ENCODE results near the gene NUP98. TPM values are rescaled to one million over a fixed set of nuclear protein-coding genes. Genes with fewer than 3 reads are reported as not detected.

Gene NUP98
- total and polyA plus RNA-seq, 2 of the 13 experiments (the other 11 are each of a cell fraction or from before 2014, with no cell fraction given), result 76.6 to 85.3 TPM

DNA sequence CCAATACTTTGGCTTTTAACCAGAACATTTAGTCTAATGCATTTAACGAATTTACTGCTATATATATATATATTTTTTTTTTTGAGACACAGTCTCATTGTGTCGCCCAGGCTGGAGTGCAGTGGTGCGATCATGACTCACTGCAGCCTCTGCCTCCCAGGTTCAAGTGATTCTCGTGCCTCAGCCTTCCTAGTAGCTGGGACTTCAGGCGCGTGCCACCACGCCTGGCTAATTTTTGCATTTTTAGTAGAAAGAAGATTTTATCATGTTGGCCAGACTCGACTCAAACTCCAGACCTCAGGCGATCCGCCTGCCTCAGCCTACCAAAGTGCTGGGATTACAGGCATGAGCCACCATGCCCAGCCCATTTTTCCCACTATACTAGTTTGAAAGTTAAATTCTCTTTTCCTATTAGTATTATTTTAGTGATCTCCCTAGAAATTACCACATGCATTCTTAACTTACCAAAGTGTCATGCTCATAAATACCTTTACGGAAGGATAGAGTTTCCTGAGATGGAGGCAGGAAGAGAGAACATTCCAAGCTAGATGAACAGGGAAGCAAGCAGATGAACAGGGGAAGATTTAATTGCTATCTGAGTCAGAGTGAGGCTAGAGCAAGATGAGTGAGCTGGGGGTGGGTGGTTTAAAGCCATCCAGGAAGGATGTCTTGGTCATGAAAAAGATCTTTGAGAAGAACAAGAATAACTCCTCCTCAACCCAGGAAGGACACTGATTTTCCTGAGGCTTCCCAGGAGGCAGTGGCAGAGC lies 6.6 kb upstream of the NUP98 start:
- Histone ChIP-seq H3K9me3 (ENCODE audit: low read length) (no peaks in the 10 kb centered on the region), H2AFZ (ENCODE audit: low read length) (no peak overlapping the region), H3K4me2 (ENCODE audit: low read depth, low read length) (no peak overlapping the region), H3K79me2 (ENCODE audit: insufficient read depth, low read length) (no peaks in the 10 kb centered on the region), H3K27me3 (ENCODE audit: control insufficient read depth in 1 of 2, insufficient read depth in 2 of 2, low read length in 2 of 2) (no peaks in the 10 kb centered on the region; a peak in 1 of 5 replicates), H3K36me3 (replicated peaks in 1 of 2; ENCODE audit: control insufficient read depth in 1 of 2, insufficient read depth in 2 of 2, low read length in 2 of 2) (no peaks in the 10 kb centered on the region), H3K4me3 (replicated peaks in 1 of 3; ENCODE audit: insufficient read depth in 1 of 3, low read depth in 2 of 3, low read length in 3 of 3) (no peak overlapping the region), H3K4me1 (ENCODE audit: insufficient read depth, low read length) (peaks cover 14% of the 10 kb centered on the region), H3K27ac (ENCODE audit: extremely low read length, insufficient read depth, low read length) (no peak overlapping the region), H3K9ac (ENCODE audit: insufficient read depth, low read depth, low read length) (no peak overlapping the region), H4K20me1 (ENCODE audit: insufficient read depth, low read length) (no peaks in the 10 kb centered on the region)
- in situ Hi-C loops (cut with HindIII; ENCODE audit: extremely low pct_ligation_motif_present, low pct_unique_long_range_greater_than_20kb) (no loop called here), intact Hi-C loops (cut with micrococcal nuclease; ENCODE audit: unreplicated experiment) (no loop called here)
- TF ChIP-seq, protein P1, sequence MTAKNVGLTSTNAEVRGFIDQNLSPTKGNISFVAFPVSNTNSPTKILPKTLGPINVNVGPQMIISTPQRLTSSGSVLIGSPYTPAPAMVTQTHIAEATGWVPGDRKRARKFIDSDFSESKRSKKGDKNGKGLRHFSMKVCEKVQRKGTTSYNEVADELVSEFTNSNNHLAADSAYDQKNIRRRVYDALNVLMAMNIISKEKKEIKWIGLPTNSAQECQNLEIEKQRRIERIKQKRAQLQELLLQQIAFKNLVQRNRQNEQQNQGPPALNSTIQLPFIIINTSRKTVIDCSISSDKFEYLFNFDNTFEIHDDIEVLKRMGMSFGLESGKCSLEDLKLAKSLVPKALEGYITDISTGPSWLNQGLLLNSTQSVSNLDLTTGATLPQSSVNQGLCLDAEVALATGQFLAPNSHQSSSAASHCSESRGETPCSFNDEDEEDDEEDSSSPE (CRISPR knock-in tag; IDR thresholded peaks at IDR 0.05), result no peak
- TF ChIP-seq PHB2 (IDR thresholded peaks at IDR 0.05; ENCODE audit: partially characterized antibody), result no peak
- ChIA-PET POLR2A (no interaction called here), CTCF (ENCODE audit: low intra/inter-chr PET ratio, low total read pairs) (no interaction called here)
- BruUV-seq (replicated peaks), result no TSS peak
- no peak for ATAC-seq
- DNase-seq (ENCODE audit: low spot score), result no peak
- 76% methylated on average over 11 of the region's 11 CpGs for WGBS (ENCODE audit: low lambda C conversion rate)
- no peak for FAIRE-seq

- intact Hi-C loops (cut with micrococcal nuclease; ENCODE audit: unreplicated experiment), result no loop called here
- CTCF ChIA-PET (ENCODE audit: low intra/inter-chr PET ratio, low total read pairs), result no interaction called here
- no peaks in the 10 kb centered on the region for H3K9me3 ChIP-seq (ENCODE audit: low read length)
- in situ Hi-C loops (cut with HindIII; ENCODE audit: extremely low pct_ligation_motif_present, low pct_unique_long_range_greater_than_20kb), result no loop called here
- H3K4me2 ChIP-seq (ENCODE audit: low read depth, low read length), result no peak overlapping the region
- DNase-seq (ENCODE audit: low spot score), result no peak
- H3K79me2 ChIP-seq (ENCODE audit: insufficient read depth, low read length), result no peaks in the 10 kb centered on the region
- H3K36me3 ChIP-seq (replicated peaks in 1 of 2; ENCODE audit: control insufficient read depth in 1 of 2, insufficient read depth in 2 of 2, low read length in 2 of 2), result no peaks in the 10 kb centered on the region
- POLR2A ChIA-PET, result interaction anchor here (0.8 kb wide), 1 partner anchor 13 kb away, joined by 3 read pairs; no protein-coding TSS in a partner anchor
- 81% methylated on average over 4 of the region's 4 CpGs for WGBS (ENCODE audit: low lambda C conversion rate)
- BruUV-seq (replicated peaks), result no TSS peak
- H4K20me1 ChIP-seq (ENCODE audit: insufficient read depth, low read length), result no peaks in the 10 kb centered on the region
- peaks cover 17% of the 10 kb centered on the region for H3K4me1 ChIP-seq (ENCODE audit: insufficient read depth, low read length)
- no peak overlapping the region for H3K9ac ChIP-seq (ENCODE audit: insufficient read depth, low read depth, low read length)
- no peak overlapping the region for H2AFZ ChIP-seq (ENCODE audit: low read length)
- H3K27ac ChIP-seq (ENCODE audit: extremely low read length, insufficient read depth, low read length), result no peak overlapping the region
- FAIRE-seq, result no peak
- no peaks in the 10 kb centered on the region for H3K27me3 ChIP-seq (ENCODE audit: control insufficient read depth in 1 of 2, insufficient read depth in 2 of 2, low read length in 2 of 2)
- no peak overlapping the region for H3K4me3 ChIP-seq (replicated peaks in 1 of 3; ENCODE audit: insufficient read depth in 1 of 3, low read depth in 2 of 3, low read length in 3 of 3)
- ATAC-seq, result no peak
- no peak for TF ChIP-seq HOXA7 (CRISPR knock-in tag; IDR thresholded peaks at IDR 0.05)
- no peak for TF ChIP-seq ZBTB20 (CRISPR knock-in tag; IDR thresholded peaks at IDR 0.05; ENCODE audit: borderline replicate concordance, low read depth)
- no peak for TF ChIP-seq KLF12 (CRISPR knock-in tag; IDR thresholded peaks at IDR 0.05; ENCODE audit: borderline replicate concordance)
- no peak for TF ChIP-seq ZNF207 (IDR thresholded peaks at IDR 0.05; ENCODE audit: borderline replicate concordance)
- TF ChIP-seq FOXM1 (CRISPR knock-in tag; IDR thresholded peaks at IDR 0.05), result no peak
- TF ChIP-seq ZNF740 (CRISPR knock-in tag; IDR thresholded peaks at IDR 0.05), result no peak
- TF ChIP-seq, protein P2, sequence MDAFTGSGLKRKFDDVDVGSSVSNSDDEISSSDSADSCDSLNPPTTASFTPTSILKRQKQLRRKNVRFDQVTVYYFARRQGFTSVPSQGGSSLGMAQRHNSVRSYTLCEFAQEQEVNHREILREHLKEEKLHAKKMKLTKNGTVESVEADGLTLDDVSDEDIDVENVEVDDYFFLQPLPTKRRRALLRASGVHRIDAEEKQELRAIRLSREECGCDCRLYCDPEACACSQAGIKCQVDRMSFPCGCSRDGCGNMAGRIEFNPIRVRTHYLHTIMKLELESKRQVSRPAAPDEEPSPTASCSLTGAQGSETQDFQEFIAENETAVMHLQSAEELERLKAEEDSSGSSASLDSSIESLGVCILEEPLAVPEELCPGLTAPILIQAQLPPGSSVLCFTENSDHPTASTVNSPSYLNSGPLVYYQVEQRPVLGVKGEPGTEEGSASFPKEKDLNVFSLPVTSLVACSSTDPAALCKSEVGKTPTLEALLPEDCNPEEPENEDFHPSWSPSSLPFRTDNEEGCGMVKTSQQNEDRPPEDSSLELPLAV (CRISPR knock-in tag; conservative IDR thresholded peaks at IDR 0.05; ENCODE audit: low read depth), result no peak
- no peak for TF ChIP-seq PRPF4 (IDR thresholded peaks at IDR 0.05; ENCODE audit: low read depth, low read length, poor library complexity, severe bottlenecking)
- no peak for TF ChIP-seq SMAD3 (CRISPR knock-in tag; IDR thresholded peaks at IDR 0.05)
Measured at GRCh38 chr11:3802011-3802790, 4.8 kb upstream of the NUP98 start.
